HG02943 (cell line): ENCODE results near the gene NDUFV3.
"Not testable (repeated sequence)": the region's sequence is repeated elsewhere in the genome, so short reads cannot be mapped to it uniquely, and the experiment has no call there.

Experiments
- ATAC-seq: cut with Tn5 transposase; IDR thresholded peaks from one replicate; pipeline ENCODE4 v1.9.1; 2021; ENCODE audit warnings: mild to moderate bottlenecking, low read depth, moderate library complexity; ENCODE audit not compliant: unreplicated experiment

NDUFV3 gene

GRCh38 chr21:42855171-42855936 lies 37.8 kb upstream of the NDUFV3 start:
- no peak for ATAC-seq

GRCh38 chr21:42855937-42856335 lies 37.2 kb upstream of the NDUFV3 start:
- no peak for ATAC-seq

- ATAC-seq: no peak
Measured at GRCh38 chr21:42857216-42857615, 35.9 kb upstream of the NDUFV3 start.

GRCh38 chr21:42858185-42858847 lies 34.8 kb upstream of the NDUFV3 start:
- no peak for ATAC-seq

- ATAC-seq: no peak
Measured at GRCh38 chr21:42858957-42859890, 33.9 kb upstream of the NDUFV3 start.

GRCh38 chr21:42859891-42860230 lies 33.2 kb upstream of the NDUFV3 start:
- no peak for ATAC-seq

GRCh38 chr21:42860345-42860744 lies 32.8 kb upstream of the NDUFV3 start:
- no peak for ATAC-seq

- ATAC-seq: no peak
Measured at GRCh38 chr21:42861311-42861847, 31.7 kb upstream of the NDUFV3 start.

- no peak for ATAC-seq
Measured at GRCh38 chr21:42861848-42862400, 31.2 kb upstream of the NDUFV3 start.

- ATAC-seq: no peak
Measured at GRCh38 chr21:42862774-42863503, 30.2 kb upstream of the NDUFV3 start.

- no peak for ATAC-seq
Measured at GRCh38 chr21:42863504-42863870, 29.6 kb upstream of the NDUFV3 start.

GRCh38 chr21:42864286-42864685 lies 28.8 kb upstream of the NDUFV3 start:
- ATAC-seq: no peak

- ATAC-seq: no peak
Measured at GRCh38 chr21:42864815-42865775, 28.0 kb upstream of the NDUFV3 start.

- ATAC-seq: no peak
Measured at GRCh38 chr21:42865776-42866160, 27.3 kb upstream of the NDUFV3 start.

- no peak for ATAC-seq
Measured at GRCh38 chr21:42868196-42868595, 24.9 kb upstream of the NDUFV3 start.

GRCh38 chr21:42873096-42873495 lies 20.0 kb upstream of the NDUFV3 start:
- ATAC-seq: no peak

GRCh38 chr21:42875811-42876210 lies 17.3 kb upstream of the NDUFV3 start:
- ATAC-seq: not testable (repeated sequence)

GRCh38 chr21:42878678-42878992 lies 14.5 kb upstream of the NDUFV3 start:
- ATAC-seq: peak; percentile 14
